IPS-20b (cell line): ENCODE data around the gene JADE1.

Source experiments
- H3K27ac ChIP-seq: one replicate; pipeline ENCODE4 v1.5.1; 2013; ENCODE audit warnings: low read length
- H3K27me3 ChIP-seq: 2 replicates; pipeline ENCODE4 v1.6.1; 2013; ENCODE audit warnings: mild to moderate bottlenecking, low read length, inconsistent platforms; ENCODE audit not compliant: insufficient read depth
- H3K36me3 ChIP-seq: 2 replicates; pipeline ENCODE4 v1.6.1; 2013; ENCODE audit warnings: low read depth, mild to moderate bottlenecking, inconsistent platforms, low read length, moderate library complexity; ENCODE audit not compliant: insufficient read depth
- H3K4me1 ChIP-seq: 2 replicates; pipeline ENCODE4 v1.6.1; 2013; ENCODE audit warnings: mild to moderate bottlenecking, control low read depth, inconsistent platforms, low read length, moderate library complexity; ENCODE audit not compliant: insufficient read depth
- H3K4me3 ChIP-seq: 2 replicates; pipeline ENCODE4 v1.5.1; 2013; ENCODE audit warnings: mild to moderate bottlenecking, low read length, inconsistent platforms
- H3K9ac ChIP-seq: 2 replicates; pipeline ENCODE4 v1.6.1; 2013; ENCODE audit warnings: low read depth, mild to moderate bottlenecking, inconsistent platforms, low read length, moderate library complexity
- H3K9me3 ChIP-seq: 2 replicates; pipeline ENCODE4 v1.6.1; 2013; ENCODE audit warnings: mild to moderate bottlenecking, low read depth, low read length, inconsistent platforms; ENCODE audit not compliant: insufficient read depth

JADE1 gene

GRCh38 chr4:128811571-128812441 lies 2.3 kb downstream of the JADE1 start:
- Histone ChIP-seq H3K9ac (peak overlapping the region; percentile 98; the same call in 1 of the 2 replicates), H3K4me3 (peak overlapping the region; percentile 93), H3K4me1 (peaks cover 23% of the 10 kb centered on the region; the same call in 1 of the 2 replicates), H3K36me3 (peaks cover 15% of the 10 kb centered on the region; the same call in 1 of the 2 replicates), H3K27ac (peak overlapping the region; percentile 70), H3K27me3 (no peaks in the 10 kb centered on the region), H3K9me3 (no peaks in the 10 kb centered on the region)

- Histone ChIP-seq H3K4me1 (peaks cover 26% of the 10 kb centered on the region; the same call in 1 of the 2 replicates), H3K27ac (peak overlapping the region; percentile 70), H3K4me3 (peak overlapping the region; percentile 93), H3K36me3 (peaks cover 23% of the 10 kb centered on the region), H3K27me3 (no peaks in the 10 kb centered on the region), H3K9me3 (no peaks in the 10 kb centered on the region), H3K9ac (peak overlapping the region; percentile 91; the same call in 1 of the 2 replicates)
Measured at GRCh38 chr4:128812442-128813235, 3.1 kb downstream of the JADE1 start.

DNA sequence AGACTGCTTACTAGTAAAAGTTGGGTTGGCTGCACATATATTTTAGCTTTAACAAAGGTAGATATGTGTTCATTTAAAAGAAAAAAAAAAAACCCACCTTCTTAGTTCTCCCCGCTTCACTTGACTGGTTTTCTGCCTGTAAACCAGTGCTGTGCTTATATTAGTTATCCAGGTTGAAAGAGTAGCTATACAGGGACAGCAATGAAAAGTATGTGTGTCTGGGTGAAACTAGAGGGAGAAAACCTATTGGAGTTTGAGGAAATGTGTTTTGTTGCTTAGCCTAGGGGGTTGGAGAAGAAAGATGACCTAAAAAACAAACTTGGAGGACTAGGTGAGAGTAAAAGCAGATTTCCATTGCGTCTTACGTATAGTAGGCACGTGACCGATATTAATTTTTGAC lies 4.5 kb downstream of the JADE1 start:
- Histone ChIP-seq H3K36me3 (peaks cover 37% of the 10 kb centered on the region), H3K4me3 (peak overlapping the region; percentile 93), H3K9ac (peak overlapping the region; percentile 11; the same call in 1 of the 2 replicates), H3K27ac (no peak overlapping the region), H3K27me3 (no peaks in the 10 kb centered on the region), H3K9me3 (no peaks in the 10 kb centered on the region), H3K4me1 (peaks cover 35% of the 10 kb centered on the region; the same call in 1 of the 2 replicates)

- no peak overlapping the region for H3K27ac ChIP-seq
- H3K9ac ChIP-seq = no peak overlapping the region
Measured at GRCh38 chr4:128818442-128818841, 8.9 kb downstream of the JADE1 start.

DNA sequence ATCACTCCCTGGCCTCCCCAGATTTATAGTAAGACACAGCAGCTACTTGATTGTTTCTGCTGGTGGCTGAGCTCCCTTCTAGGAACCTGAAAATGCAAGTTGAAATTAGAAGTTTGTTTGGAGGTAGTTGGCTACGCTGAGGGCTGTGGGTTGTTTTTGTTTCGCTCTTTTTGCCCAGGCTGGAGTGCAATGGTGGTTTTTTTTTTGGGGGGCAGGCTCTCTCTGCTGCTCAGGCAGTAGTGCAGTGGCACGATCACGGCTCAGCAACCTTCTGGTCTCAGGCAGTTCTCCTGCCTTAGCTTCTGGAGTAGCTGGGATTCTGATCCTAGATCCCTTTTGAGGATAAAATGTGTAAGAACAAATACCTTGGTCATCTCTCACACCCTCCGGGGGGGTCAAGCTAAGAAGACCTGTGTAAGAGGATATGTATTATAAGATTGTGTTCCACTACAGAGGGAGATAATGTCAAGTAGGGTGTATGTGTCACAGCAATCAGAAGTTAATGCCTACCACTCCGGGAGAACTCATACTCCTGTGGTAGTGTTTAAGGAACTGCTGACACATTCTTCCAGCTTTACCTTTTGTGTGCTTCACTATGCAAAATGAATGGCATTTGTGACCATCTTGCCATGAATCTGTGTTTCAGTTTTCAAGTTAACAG lies 9.7 kb downstream of the JADE1 start:
- Histone ChIP-seq H3K4me1 (peaks cover 54% of the 10 kb centered on the region), H3K27me3 (no peaks in the 10 kb centered on the region), H3K9ac (no peak overlapping the region), H3K27ac (peak overlapping the region; percentile 28), H3K36me3 (peaks cover 48% of the 10 kb centered on the region), H3K9me3 (no peaks in the 10 kb centered on the region), H3K4me3 (no peak overlapping the region)

More at GRCh38 chr4:128818442-128818841, 8.9 kb downstream of the JADE1 start:
- no peak overlapping the region; the same call in 1 of the 2 replicates for H3K4me3 ChIP-seq
- H3K27me3 ChIP-seq = no peaks in the 10 kb centered on the region
- no peaks in the 10 kb centered on the region for H3K9me3 ChIP-seq
- peaks cover 54% of the 10 kb centered on the region for H3K4me1 ChIP-seq
- H3K36me3 ChIP-seq = peaks cover 48% of the 10 kb centered on the region

DNA sequence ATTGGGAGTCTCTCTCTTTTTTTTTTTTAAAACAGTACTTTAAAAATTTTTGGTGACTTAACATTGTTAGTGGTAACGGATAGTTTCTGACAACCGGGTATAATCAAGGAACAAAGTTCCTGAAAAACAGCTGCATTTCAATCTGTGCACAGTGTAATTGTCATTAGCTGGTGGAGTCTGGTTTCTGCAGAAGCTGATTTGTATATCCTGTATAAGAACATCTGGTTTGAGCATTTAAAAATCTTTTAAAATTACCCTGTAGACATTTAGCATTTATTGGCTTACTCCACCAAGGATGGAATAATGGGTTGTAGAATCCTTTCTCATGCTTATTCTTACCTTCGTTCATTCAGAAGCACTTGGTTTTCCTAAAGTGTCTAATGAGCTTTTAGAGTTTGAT lies 11.2 kb downstream of the JADE1 start:
- Histone ChIP-seq H3K27ac (no peak overlapping the region), H3K9me3 (no peaks in the 10 kb centered on the region), H3K4me1 (peaks cover 64% of the 10 kb centered on the region), H3K9ac (no peak overlapping the region), H3K36me3 (peaks cover 57% of the 10 kb centered on the region), H3K4me3 (no peak overlapping the region), H3K27me3 (no peaks in the 10 kb centered on the region)

DNA sequence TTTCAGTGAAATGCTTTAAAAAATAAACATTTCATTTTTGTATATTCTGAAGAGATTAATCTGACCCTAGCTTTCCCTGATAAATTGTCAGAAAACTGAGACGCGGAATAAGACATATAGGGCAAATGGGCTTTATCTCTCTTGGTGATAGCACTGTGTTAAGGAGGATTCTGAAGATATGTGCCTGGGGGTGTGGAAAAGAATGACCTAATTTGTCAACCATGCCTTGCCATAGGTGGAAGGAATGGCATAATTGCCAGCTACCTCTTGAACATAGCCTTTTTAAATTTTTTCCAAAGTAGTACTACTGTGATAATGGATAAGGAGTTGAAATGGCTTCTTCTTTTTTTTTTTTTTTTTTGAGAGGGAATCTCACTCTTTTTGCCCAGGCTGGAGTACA lies 11.7 kb downstream of the JADE1 start:
- Histone ChIP-seq H3K9ac (no peak overlapping the region), H3K36me3 (peaks cover 56% of the 10 kb centered on the region), H3K27ac (no peak overlapping the region), H3K9me3 (no peaks in the 10 kb centered on the region), H3K4me3 (no peak overlapping the region), H3K4me1 (peaks cover 63% of the 10 kb centered on the region), H3K27me3 (no peaks in the 10 kb centered on the region)

GRCh38 chr4:128823025-128823661 lies 13.6 kb downstream of the JADE1 start:
- Histone ChIP-seq H3K4me1 (peaks cover 71% of the 10 kb centered on the region), H3K4me3 (no peak overlapping the region), H3K36me3 (peaks cover 54% of the 10 kb centered on the region), H3K9me3 (no peaks in the 10 kb centered on the region), H3K9ac (no peak overlapping the region), H3K27ac (no peak overlapping the region), H3K27me3 (no peaks in the 10 kb centered on the region)

GRCh38 chr4:128825226-128825625 lies 15.7 kb downstream of the JADE1 start:
- no peak overlapping the region for H3K27ac ChIP-seq
- H3K36me3 ChIP-seq = peaks cover 50% of the 10 kb centered on the region; the same call in 1 of the 2 replicates
- no peak overlapping the region for H3K4me3 ChIP-seq
- no peaks in the 10 kb centered on the region for H3K27me3 ChIP-seq
- H3K9me3 ChIP-seq = no peaks in the 10 kb centered on the region
- peaks cover 73% of the 10 kb centered on the region for H3K4me1 ChIP-seq
- H3K9ac ChIP-seq = no peak overlapping the region

DNA sequence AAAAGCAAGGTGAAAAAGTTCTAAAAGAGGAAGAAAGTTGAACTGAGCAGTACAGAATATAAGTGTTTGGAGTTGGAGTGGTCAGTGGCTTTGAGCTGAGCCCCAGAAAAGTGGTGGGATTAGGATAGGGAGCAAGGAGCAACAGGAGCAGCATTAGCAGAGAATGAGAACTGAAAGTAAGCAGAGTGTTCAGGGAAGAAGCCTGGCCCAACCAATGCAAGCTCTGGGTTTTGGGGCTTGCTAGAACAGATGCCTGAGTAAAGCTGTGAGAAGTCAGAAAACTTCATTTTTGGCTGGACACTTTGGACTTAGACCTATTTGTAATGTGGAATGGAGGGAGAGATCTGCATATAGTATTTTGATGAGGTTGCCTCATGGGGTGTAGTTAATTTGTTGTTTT lies 17.8 kb downstream of the JADE1 start:
- no peak overlapping the region for H3K9ac ChIP-seq
- no peak overlapping the region for H3K27ac ChIP-seq
- no peaks in the 10 kb centered on the region for H3K27me3 ChIP-seq
- H3K4me3 ChIP-seq = no peak overlapping the region
- peaks cover 65% of the 10 kb centered on the region for H3K36me3 ChIP-seq
- H3K9me3 ChIP-seq = no peaks in the 10 kb centered on the region
- H3K4me1 ChIP-seq = peaks cover 81% of the 10 kb centered on the region
